Smooth muscle cell of the umbilical artery (primary cell): ENCODE data around the gene FFAR2. TPM values are rescaled to one million over a fixed set of nuclear protein-coding genes. Genes with fewer than 3 reads are reported as not detected.

Experiments
- total RNA-seq: library from RNA; depleted of rRNA; stranded (reverse); fragments of >200 nt; gene quantifications from 2 replicates; pipeline ENCODE4 v1.2.3, GENCODE V29; 2014

FFAR2 gene
- total RNA-seq: not detected in 2 replicates

GRCh38 chr19:35447606-35448469 lies at the start of gene FFAR2:
FFAR2 (plus strand) TSS chr19:35448257; CDS start chr19:35449715, 1,458 bp downstream.

GRCh38 chr19:35490364-35490763 lies 42.3 kb downstream of the FFAR2 start, which contains the start of gene KRTDAP:
KRTDAP (minus strand) TSS chr19:35490464; CDS start chr19:35490442, 22 bp downstream.

Other genes starting within 250 kb of the FFAR2 start
- not detected in 2 replicates for gene FAM187B, start 219.5 kb upstream of the FFAR2 start, total RNA-seq
- 0.46 and 0.59 TPM in 2 replicates for gene LSR, start 199.3 kb upstream of the FFAR2 start, total RNA-seq
- gene USF2, start 179.3 kb upstream of the FFAR2 start, total RNA-seq: 45.1 and 52.6 TPM in 2 replicates
- gene HAMP, start 165.7 kb upstream of the FFAR2 start, total RNA-seq: not detected in 2 replicates
- gene MAG, start 156.1 kb upstream of the FFAR2 start, total RNA-seq: not detected in 2 replicates
- gene CD22, start 119.1 kb upstream of the FFAR2 start, total RNA-seq: 0.55 TPM in 1 of 2 replicates, not detected in the other
- gene FFAR1, start 100.4 kb upstream of the FFAR2 start, total RNA-seq: not detected in 2 replicates
- not detected in 2 replicates for gene FFAR3, start 89.8 kb upstream of the FFAR2 start, total RNA-seq
- not detected in 2 replicates for gene GPR42, start 77.2 kb upstream of the FFAR2 start, total RNA-seq
- gene KRTDAP, start 42.2 kb downstream of the FFAR2 start, total RNA-seq: not detected in 2 replicates
- gene DMKN, start 65.4 kb downstream of the FFAR2 start, total RNA-seq: 0.23 and 0.30 TPM in 2 replicates
- gene SBSN, start 80.1 kb downstream of the FFAR2 start, total RNA-seq: 0.59 and 0.65 TPM in 2 replicates
- gene GAPDHS, start 85.2 kb downstream of the FFAR2 start, total RNA-seq: not detected in 2 replicates
- gene TMEM147, start 97.4 kb downstream of the FFAR2 start, total RNA-seq: 61.2 and 100 TPM in 2 replicates
- gene ATP4A, start 115.4 kb downstream of the FFAR2 start, total RNA-seq: not detected in 2 replicates
- gene PMIS2, start 137.9 kb downstream of the FFAR2 start, total RNA-seq: not detected in 2 replicates
- 5.6 and 8.4 TPM in 2 replicates for gene HAUS5, start 164.5 kb downstream of the FFAR2 start, total RNA-seq
- gene RBM42, start 180.8 kb downstream of the FFAR2 start, total RNA-seq: 30.0 and 42.8 TPM in 2 replicates
- 0.30 TPM in 1 of 2 replicates, not detected in the other for gene ETV2, start 193.5 kb downstream of the FFAR2 start, total RNA-seq
- 228 and 480 TPM in 2 replicates for gene COX6B1, start 200.1 kb downstream of the FFAR2 start, total RNA-seq
- not detected in 2 replicates for gene UPK1A, start 218.3 kb downstream of the FFAR2 start, total RNA-seq